ENCODE data around the gene PPARA.

- TF ChIP-seq POLR2A (IDR thresholded peaks at IDR 0.05; ENCODE audit: low read depth, low read length) (no peak), CHD1 (IDR thresholded peaks at IDR 0.05; ENCODE audit: low read depth, low read length) (no peak), RAD21 (IDR thresholded peaks at IDR 0.05; ENCODE audit: low read length) (no peak)
- TF ChIP-seq, protein P1, sequence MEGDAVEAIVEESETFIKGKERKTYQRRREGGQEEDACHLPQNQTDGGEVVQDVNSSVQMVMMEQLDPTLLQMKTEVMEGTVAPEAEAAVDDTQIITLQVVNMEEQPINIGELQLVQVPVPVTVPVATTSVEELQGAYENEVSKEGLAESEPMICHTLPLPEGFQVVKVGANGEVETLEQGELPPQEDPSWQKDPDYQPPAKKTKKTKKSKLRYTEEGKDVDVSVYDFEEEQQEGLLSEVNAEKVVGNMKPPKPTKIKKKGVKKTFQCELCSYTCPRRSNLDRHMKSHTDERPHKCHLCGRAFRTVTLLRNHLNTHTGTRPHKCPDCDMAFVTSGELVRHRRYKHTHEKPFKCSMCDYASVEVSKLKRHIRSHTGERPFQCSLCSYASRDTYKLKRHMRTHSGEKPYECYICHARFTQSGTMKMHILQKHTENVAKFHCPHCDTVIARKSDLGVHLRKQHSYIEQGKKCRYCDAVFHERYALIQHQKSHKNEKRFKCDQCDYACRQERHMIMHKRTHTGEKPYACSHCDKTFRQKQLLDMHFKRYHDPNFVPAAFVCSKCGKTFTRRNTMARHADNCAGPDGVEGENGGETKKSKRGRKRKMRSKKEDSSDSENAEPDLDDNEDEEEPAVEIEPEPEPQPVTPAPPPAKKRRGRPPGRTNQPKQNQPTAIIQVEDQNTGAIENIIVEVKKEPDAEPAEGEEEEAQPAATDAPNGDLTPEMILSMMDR (conservative IDR thresholded peaks at IDR 0.05; ENCODE audit: low read depth, low read length): no peak
These were observed 90.6 kb downstream of the PPARA start for GRCh38 chr22:46240907-46241306.

Measured in IMR-90 (cell line).